DOHH2 (cell line): Measurements from ENCODE around the gene NAV2.

Experiments used
- CTCF ChIP-seq: fragments of 200-600 bp; sonication (generic); IDR thresholded peaks from one replicate; pipeline ENCODE4 v1.5.1; 2014; ENCODE audit warnings: antibody characterized with exemption, mild to moderate bottlenecking, low read depth, low read length; ENCODE audit not compliant: poor library complexity, severe bottlenecking
- EZH2phosphoT487 ChIP-seq: fragments of 200-600 bp; sonication (generic); IDR thresholded peaks from 2 replicates; pipeline ENCODE4 v1.6.1; 2017; ENCODE audit warnings: borderline replicate concordance, mild to moderate bottlenecking, antibody characterized with exemption, low read length, moderate library complexity, mixed read lengths

DNA sequence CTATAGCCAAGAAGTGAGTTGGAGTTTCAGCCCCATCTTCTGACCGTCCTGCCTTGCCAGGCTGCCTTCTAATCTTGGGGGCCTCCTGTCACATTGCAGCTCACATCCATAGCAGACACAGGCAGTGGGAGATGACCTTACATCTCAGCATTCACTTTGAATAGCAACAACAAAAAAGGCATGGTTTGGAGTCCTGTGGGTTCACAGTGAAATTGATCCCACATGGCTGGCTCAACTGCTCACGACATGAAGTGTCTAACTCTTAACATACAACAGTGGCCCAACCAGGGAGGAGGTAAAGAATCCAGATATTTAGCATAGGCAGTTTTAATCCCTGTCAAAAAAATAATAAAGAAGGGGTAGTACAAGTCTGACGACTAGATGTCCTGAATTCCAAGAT lies 409.5 kb downstream of the NAV2 start:
- TF ChIP-seq CTCF (no peak), EZH2phosphoT487 (no peak)
